Testis (tissue), 2 donors: Measurements from ENCODE around the gene PEX6.

ENCODE experiments used
- CTCF ChIP-seq, 3 experiments: fragments of 450-650 bp in 2 of 3; fragments of 200-600 bp in 1 of 3; sonication (generic) in 1 of 3; IDR thresholded peaks; one replicate each; pipeline ENCODE4 v1.5.1; 2016 to 2019; ENCODE audit warnings: antibody characterized with exemption in 3 of 3, mild to moderate bottlenecking in 2 of 3, moderate library complexity in 1 of 3
- POLR2A ChIP-seq: fragments of 450-650 bp; IDR thresholded peaks from one replicate; pipeline ENCODE4 v1.6.1; 2017; ENCODE audit warnings: antibody characterized with exemption, mild to moderate bottlenecking, moderate library complexity

DNA sequence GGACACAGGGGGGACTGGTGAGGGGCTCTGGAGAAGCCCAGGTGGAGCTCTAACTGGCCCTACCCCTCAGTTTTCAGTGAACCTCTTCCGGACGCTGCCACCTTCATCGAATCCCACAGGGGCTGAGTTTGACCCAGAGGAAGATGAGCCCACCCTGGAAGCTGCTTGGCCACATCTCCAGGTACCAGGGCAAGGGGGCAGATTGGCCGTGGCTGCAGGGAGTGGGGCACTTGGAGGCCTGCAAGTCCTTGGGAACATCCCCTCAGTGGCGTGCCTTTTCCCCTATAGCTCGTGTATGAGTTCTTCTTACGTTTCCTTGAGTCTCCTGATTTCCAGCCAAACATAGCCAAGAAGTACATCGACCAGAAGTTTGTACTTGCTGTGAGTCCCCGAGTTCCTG lies 28.1 kb upstream of the PEX6 start:
- TF ChIP-seq CTCF (IDR thresholded peaks at IDR 0.05) (no peak), POLR2A (no peak)
